HEK293 (cell line): ENCODE data around the gene XCL2.

Source experiments
- CTCF ChIA-PET: fragments of 350-600 bp; formaldehyde crosslinking; extraction: SDS; loops from one replicate; lab custom pipeline; 2021; ENCODE audit warnings: antibody characterized with exemption; lab: Yijun Ruan, JAX
- POLR2A ChIA-PET: fragments of 300-600 bp; formaldehyde crosslinking; extraction: SDS; loops from one replicate; lab custom pipeline; 2020; ENCODE audit warnings: antibody characterized with exemption, inconsistent platforms; lab: Yijun Ruan, JAX
- H3K27ac ChIP-seq: fragments of 200-500 bp; sonication (Bioruptor generic); 2 replicates; pipeline ENCODE4 v1.5.1; 2014; ENCODE audit warnings: low read depth, low read length, control low read depth, inconsistent platforms; ENCODE audit errors: extremely low read depth
- H3K36me3 ChIP-seq, 2 experiments: fragments of 200-500 bp in 1 of 2; sonication (Bioruptor generic) in 1 of 2; 1 replicate in 1 of 2; 2 replicates in 1 of 2; pipeline ENCODE4 v1.5.1; 2014 to 2017; ENCODE audit warnings: inconsistent platforms in 2 of 2, low read length in 2 of 2; ENCODE audit not compliant: control insufficient read depth in 2 of 2, insufficient read depth in 1 of 2
- H3K4me1 ChIP-seq: fragments of 200-500 bp; sonication (Bioruptor generic); 2 replicates; pipeline ENCODE4 v1.5.1; 2014; ENCODE audit warnings: mild to moderate bottlenecking, low read length, inconsistent platforms; ENCODE audit not compliant: control insufficient read depth, insufficient read depth
- H3K4me3 ChIP-seq: 2 replicates; pipeline ENCODE4 v1.5.1; 2011; ENCODE audit warnings: low read depth, mild to moderate bottlenecking, control low read depth, low read length, moderate library complexity
- H3K9me3 ChIP-seq: fragments of 200-500 bp; sonication (Bioruptor generic); 2 replicates; pipeline ENCODE4 v1.5.1; 2014; ENCODE audit warnings: low read depth, low read length, inconsistent platforms; ENCODE audit not compliant: control insufficient read depth, insufficient read depth
- ATF2 ChIP-seq: fragments of 450-650 bp; formaldehyde crosslinking; IDR thresholded peaks from 2 replicates; pipeline ENCODE4 v1.5.1; 2016; ENCODE audit warnings: missing biosample characterization, missing genetic modification characterization, low read depth
- BCL11B ChIP-seq: fragments of 450-650 bp; formaldehyde crosslinking; IDR thresholded peaks from 2 replicates; pipeline ENCODE4 v1.5.1; 2016; ENCODE audit warnings: low read depth, missing biosample characterization, missing genetic modification characterization
- FEZF1 ChIP-seq: fragments of 450-650 bp; formaldehyde crosslinking; IDR thresholded peaks from 2 replicates; pipeline ENCODE4 v1.5.1; 2016; ENCODE audit warnings: missing biosample characterization, missing genetic modification characterization
- GLI2 ChIP-seq: fragments of 450-650 bp; formaldehyde crosslinking; IDR thresholded peaks from 2 replicates; pipeline ENCODE4; 2017; ENCODE audit warnings: missing biosample characterization, missing genetic modification characterization, low read depth, borderline replicate concordance
- HOXC10 ChIP-seq: sonication (generic); formaldehyde crosslinking; IDR thresholded peaks from 2 replicates; pipeline ENCODE4 v1.8.1; 2023; ENCODE audit warnings: mild to moderate bottlenecking, missing genetic modification reagents
- HOXD13 ChIP-seq: sonication (generic); formaldehyde crosslinking; IDR thresholded peaks from 2 replicates; pipeline ENCODE4 v1.8.0; 2022; ENCODE audit warnings: missing genetic modification reagents, borderline replicate concordance
- IKZF3 ChIP-seq: fragments of 450-650 bp; IDR thresholded peaks from 2 replicates; pipeline ENCODE4 v1.5.0; 2018; ENCODE audit warnings: missing biosample characterization, mild to moderate bottlenecking, missing genetic modification characterization, moderate library complexity
- KLF7 ChIP-seq: fragments of 450-650 bp; formaldehyde crosslinking; IDR thresholded peaks from 2 replicates; pipeline ENCODE4 v1.5.1; 2016; ENCODE audit warnings: missing biosample characterization, missing genetic modification characterization, borderline replicate concordance
- KLF8 ChIP-seq: fragments of 450-650 bp; formaldehyde crosslinking; IDR thresholded peaks from 2 replicates; pipeline ENCODE4 v1.5.1; 2016; ENCODE audit warnings: missing biosample characterization, missing genetic modification characterization
- MEIS1 ChIP-seq: sonication (generic); formaldehyde crosslinking; IDR thresholded peaks from 2 replicates; pipeline ENCODE4 v1.8.1; 2022; ENCODE audit warnings: missing genetic modification reagents, mild to moderate bottlenecking, borderline replicate concordance
- REPIN1 ChIP-seq: fragments of 450-650 bp; formaldehyde crosslinking; IDR thresholded peaks from 2 replicates; pipeline ENCODE4 v1.5.1; 2017; ENCODE audit warnings: missing biosample characterization, missing genetic modification characterization, low read depth
- YY2 ChIP-seq: fragments of 450-650 bp; formaldehyde crosslinking; IDR thresholded peaks from 2 replicates; pipeline ENCODE4 v1.5.1; 2016; ENCODE audit warnings: missing biosample characterization, missing genetic modification characterization
- ZFP69B ChIP-seq: fragments of 450-650 bp; formaldehyde crosslinking; IDR thresholded peaks from 2 replicates; pipeline ENCODE4 v1.5.1; 2016; ENCODE audit warnings: missing biosample characterization, missing genetic modification characterization
- ZNF10 ChIP-seq: fragments of 450-650 bp; formaldehyde crosslinking; IDR thresholded peaks from 2 replicates; pipeline ENCODE4 v1.5.1; 2017; ENCODE audit warnings: missing biosample characterization, missing genetic modification characterization
- ZNF140 ChIP-seq: fragments of 450-650 bp; formaldehyde crosslinking; IDR thresholded peaks from 2 replicates; pipeline ENCODE4 v1.5.1; 2016; ENCODE audit warnings: missing biosample characterization, missing genetic modification characterization
- ZNF2 ChIP-seq: fragments of 450-650 bp; formaldehyde crosslinking; IDR thresholded peaks from 2 replicates; pipeline ENCODE4 v1.5.1; 2016; ENCODE audit warnings: missing biosample characterization, missing genetic modification characterization
- ZNF324 ChIP-seq: fragments of 450-650 bp; formaldehyde crosslinking; IDR thresholded peaks from 2 replicates; pipeline ENCODE4 v1.5.1; 2016; ENCODE audit warnings: missing biosample characterization, missing genetic modification characterization
- ZNF341 ChIP-seq: fragments of 450-650 bp; formaldehyde crosslinking; IDR thresholded peaks from 2 replicates; pipeline ENCODE4; 2016; ENCODE audit warnings: low read depth, missing biosample characterization, missing genetic modification characterization
- ZNF391 ChIP-seq: fragments of 450-650 bp; formaldehyde crosslinking; IDR thresholded peaks from 2 replicates; pipeline ENCODE4 v1.5.1; 2016; ENCODE audit warnings: low read depth, missing biosample characterization, missing genetic modification characterization, borderline replicate concordance
- ZNF394 ChIP-seq: fragments of 450-650 bp; formaldehyde crosslinking; IDR thresholded peaks from 2 replicates; pipeline ENCODE4 v1.5.1; 2016; ENCODE audit warnings: missing biosample characterization, missing genetic modification characterization, mild to moderate bottlenecking, moderate library complexity, borderline replicate concordance
- ZNF501 ChIP-seq: fragments of 450-650 bp; formaldehyde crosslinking; IDR thresholded peaks from 2 replicates; pipeline ENCODE4 v1.5.1; 2016; ENCODE audit warnings: missing biosample characterization, missing genetic modification characterization
- ZNF513 ChIP-seq: fragments of 450-650 bp; IDR thresholded peaks from 2 replicates; pipeline ENCODE4 v1.5.1; 2018; ENCODE audit warnings: missing biosample characterization, missing genetic modification characterization
- ZNF521 ChIP-seq: fragments of 450-650 bp; formaldehyde crosslinking; IDR thresholded peaks from 2 replicates; pipeline ENCODE4 v1.5.1; 2017; ENCODE audit warnings: missing biosample characterization, mild to moderate bottlenecking, missing genetic modification characterization
- ZNF544 ChIP-seq: fragments of 450-650 bp; formaldehyde crosslinking; IDR thresholded peaks from 2 replicates; pipeline ENCODE4 v1.5.0; 2017; ENCODE audit warnings: missing biosample characterization, missing genetic modification characterization
- ZNF624 ChIP-seq: fragments of 450-650 bp; formaldehyde crosslinking; IDR thresholded peaks from 2 replicates; pipeline ENCODE4 v1.5.1; 2017; ENCODE audit warnings: missing biosample characterization, missing genetic modification characterization
- ZNF626 ChIP-seq: fragments of 450-650 bp; sonication (Bioruptor Pico); formaldehyde crosslinking; IDR thresholded peaks from 2 replicates; pipeline ENCODE4 v1.5.1; 2018; ENCODE audit warnings: missing biosample characterization, missing genetic modification characterization, inconsistent platforms
- ZNF629 ChIP-seq: fragments of 450-650 bp; formaldehyde crosslinking; IDR thresholded peaks from 2 replicates; pipeline ENCODE4 v1.5.1; 2017; ENCODE audit warnings: missing biosample characterization, missing genetic modification characterization
- ZNF654 ChIP-seq: fragments of 450-650 bp; formaldehyde crosslinking; IDR thresholded peaks from 2 replicates; pipeline ENCODE4 v1.5.1; 2016; ENCODE audit warnings: low read depth, missing biosample characterization, missing genetic modification characterization
- ZNF670 ChIP-seq: fragments of 450-650 bp; formaldehyde crosslinking; IDR thresholded peaks from 2 replicates; pipeline ENCODE4 v1.5.1; 2016; ENCODE audit warnings: missing biosample characterization, missing genetic modification characterization, low read depth
- ZNF701 ChIP-seq: fragments of 450-650 bp; formaldehyde crosslinking; IDR thresholded peaks from 2 replicates; pipeline ENCODE4 v1.5.1; 2016; ENCODE audit warnings: missing biosample characterization, missing genetic modification characterization
- ZNF830 ChIP-seq: fragments of 450-650 bp; IDR thresholded peaks from 2 replicates; pipeline ENCODE4 v1.5.0; 2018; ENCODE audit warnings: missing biosample characterization, missing genetic modification characterization, low read depth, mild to moderate bottlenecking, moderate library complexity

XCL2 gene

GRCh38 chr1:168561989-168562388 is 18.2 kb upstream of the XCL2 start:
- ChIA-PET POLR2A (no interaction called here), CTCF (no interaction called here)
- Histone ChIP-seq H3K4me1 (peaks cover 16% of the 10 kb centered on the region), H3K36me3 (peaks cover 0 to 6% of the 10 kb centered on the region in 2 experiments; a peak in 1 of 3 replicates), H3K9me3 (no peaks in the 10 kb centered on the region), H3K27ac (no peak overlapping the region), H3K4me3 (no peak overlapping the region)
- TF ChIP-seq MEIS1 (CRISPR knock-in tag) (no peak), ZNF830 (tag by site-specific recombination) (no peak), IKZF3 (no peak), ZNF624 (no peak), ZNF391 (tag by site-specific recombination) (no peak), HOXC10 (CRISPR knock-in tag) (no peak), HOXD13 (CRISPR knock-in tag) (no peak), ZNF140 (no peak)

GRCh38 chr1:168560370-168560769 is 16.6 kb upstream of the XCL2 start:
- Histone ChIP-seq H3K27ac (no peak overlapping the region), H3K36me3 (peaks cover 0 to 6% of the 10 kb centered on the region in 2 experiments; a peak in 1 of 3 replicates), H3K4me3 (no peak overlapping the region), H3K9me3 (no peaks in the 10 kb centered on the region), H3K4me1 (peaks cover 9% of the 10 kb centered on the region; the same call in 1 of the 2 replicates)
- TF ChIP-seq ZNF10 (tag by site-specific recombination) (no peak), ZNF521 (no peak), ZNF670 (tag by site-specific recombination) (no peak), ATF2 (tag by site-specific recombination) (no peak), ZNF2 (tag by site-specific recombination) (no peak), FEZF1 (tag by site-specific recombination) (no peak), KLF7 (tag by site-specific recombination) (no peak), GLI2 (tag by site-specific recombination) (no peak), ZNF324 (tag by site-specific recombination) (no peak), ZNF830 (tag by site-specific recombination) (no peak), ZNF394 (tag by site-specific recombination) (no peak)
- ChIA-PET CTCF (no interaction called here), POLR2A (no interaction called here)

GRCh38 chr1:168556647-168557046 is 12.8 kb upstream of the XCL2 start:
- no peak overlapping the region for H3K4me3 ChIP-seq
- H3K9me3 ChIP-seq = no peaks in the 10 kb centered on the region
- POLR2A ChIA-PET = no interaction called here
- TF ChIP-seq ZNF626 (tag by site-specific recombination) (no peak), KLF8 (no peak), ZNF341 (tag by site-specific recombination) (no peak), ZNF654 (tag by site-specific recombination) (no peak), ZNF513 (tag by site-specific recombination) (no peak), ZFP69B (tag by site-specific recombination) (no peak), ZNF501 (tag by site-specific recombination) (no peak), ZNF544 (tag by site-specific recombination) (no peak), BCL11B (tag by site-specific recombination) (no peak), ZNF624 (no peak), YY2 (no peak), REPIN1 (tag by site-specific recombination) (no peak), ZNF629 (tag by site-specific recombination) (no peak), ZNF701 (no peak)
- H3K36me3 ChIP-seq = peaks cover 0 to 6% of the 10 kb centered on the region in 2 experiments; a peak in 1 of 3 replicates
- CTCF ChIA-PET = no interaction called here
- H3K4me1 ChIP-seq = peaks cover 3% of the 10 kb centered on the region; the same call in 1 of the 2 replicates
- H3K27ac ChIP-seq = no peak overlapping the region
